PC-9 (cell line): ENCODE results near the gene CA6. TPM values are rescaled to one million over a fixed set of nuclear protein-coding genes. Genes with fewer than 3 reads are reported as not detected.
"Not testable (repeated sequence)": the region's sequence is repeated elsewhere in the genome, so short reads cannot be mapped to it uniquely, and the experiment has no call there.

Experiments used
- BruUV-seq: library from RNA; stranded (reverse); fragments of 400-500 nt; replicated peaks from 2 replicates; lab custom pipeline; 2021; lab: Mats Ljungman, UMichigan
- CTCF ChIA-PET: fragments of 300-600 bp; sonication (Branson Sonifier 250); formaldehyde crosslinking; loops from one replicate; lab custom pipeline; 2022; ENCODE audit warnings: antibody characterized with exemption; lab: Charles Lee
- POLR2A ChIA-PET: fragments of 300-600 bp; sonication (Branson Sonifier 250); formaldehyde crosslinking; loops from one replicate; lab custom pipeline; 2022; ENCODE audit warnings: antibody characterized with exemption; ENCODE audit not compliant: unreplicated experiment; lab: Charles Lee
- DNase-seq, 2 experiments: peaks; one replicate each; pipeline versions ENCODE4 v3.0.0 to v3.0.0-alpha.2; 2015 to 2022; ENCODE audit warnings: mixed read lengths in 1 of 2
- H2AFZ ChIP-seq: fragments of 200-600 bp; sonication (generic); 2 replicates; pipeline ENCODE4 v1.8.1; 2017; ENCODE audit warnings: antibody characterized with exemption
- H3F3A ChIP-seq: fragments of 200-600 bp; sonication (generic); 2 replicates; pipeline ENCODE4 v1.8.1; 2017; ENCODE audit warnings: antibody characterized with exemption, mild to moderate bottlenecking, low read depth; ENCODE audit not compliant: insufficient read depth
- H3K27ac ChIP-seq: fragments of 200-600 bp; sonication (generic); 2 replicates; pipeline ENCODE4 v1.6.1; 2016; ENCODE audit warnings: mixed run types
- H3K27me3 ChIP-seq: fragments of 200-600 bp; sonication (generic); 2 replicates; pipeline ENCODE4 v1.6.1; 2016; ENCODE audit warnings: low read depth, mixed run types; ENCODE audit not compliant: insufficient read depth
- H3K36me3 ChIP-seq: fragments of 200-600 bp; sonication (generic); 2 replicates; pipeline ENCODE4 v1.6.1; 2016; ENCODE audit warnings: low read depth, mixed run types
- H3K4me1 ChIP-seq: fragments of 200-600 bp; sonication (generic); replicated peaks from 2 replicates; pipeline ENCODE4 v1.6.1; 2016; ENCODE audit warnings: mixed run types; ENCODE audit not compliant: insufficient read depth
- H3K4me2 ChIP-seq: fragments of 200-600 bp; sonication (generic); 2 replicates; pipeline ENCODE4 v1.6.1; 2017; ENCODE audit warnings: mixed run types
- H3K4me3 ChIP-seq: fragments of 200-600 bp; sonication (generic); 2 replicates; pipeline ENCODE4 v1.6.1; 2016; ENCODE audit warnings: mixed run types
- H3K79me2 ChIP-seq: fragments of 200-600 bp; sonication (generic); 2 replicates; pipeline ENCODE4 v1.6.1; 2017; ENCODE audit warnings: low read depth, mixed run types
- H3K9me2 ChIP-seq: fragments of 200-600 bp; sonication (generic); 2 replicates; pipeline ENCODE4 v1.8.1; 2017; ENCODE audit warnings: mild to moderate bottlenecking; ENCODE audit not compliant: insufficient read depth
- H3K9me3 ChIP-seq: fragments of 200-600 bp; sonication (generic); 2 replicates; pipeline ENCODE4 v1.8.1; 2016; ENCODE audit warnings: low read depth; ENCODE audit not compliant: insufficient read depth
- H4K20me1 ChIP-seq: fragments of 200-600 bp; sonication (generic); 2 replicates; pipeline ENCODE4 v1.8.1; 2017; ENCODE audit not compliant: insufficient read depth
- EZH2 ChIP-seq: fragments of 200-600 bp; sonication (generic); IDR thresholded peaks from 2 replicates; pipeline ENCODE4 v1.8.0; 2017; ENCODE audit warnings: antibody characterized with exemption, low read depth
- intact Hi-C: fragments of 100-400 bp; cut with micrococcal nuclease; formaldehyde crosslinking; loops from one replicate; pipeline ENCODE4 v1.10.0; 2022; ENCODE audit not compliant: unreplicated experiment
- total RNA-seq: library from RNA; stranded (reverse); gene quantifications from 2 replicates; pipeline ENCODE4 v1.2.3, GENCODE V29; 2021
- TF ChIP-seq, protein P1 (sequence below): fragments of 200-600 bp; sonication (generic); conservative IDR thresholded peaks from 2 replicates; pipeline ENCODE4 v1.6.1; 2017; ENCODE audit warnings: mixed run types, antibody characterized with exemption, mild to moderate bottlenecking, moderate library complexity

The CA6 gene
- total RNA-seq, 1 experiment from 2014 or later, result not detected

DNA sequence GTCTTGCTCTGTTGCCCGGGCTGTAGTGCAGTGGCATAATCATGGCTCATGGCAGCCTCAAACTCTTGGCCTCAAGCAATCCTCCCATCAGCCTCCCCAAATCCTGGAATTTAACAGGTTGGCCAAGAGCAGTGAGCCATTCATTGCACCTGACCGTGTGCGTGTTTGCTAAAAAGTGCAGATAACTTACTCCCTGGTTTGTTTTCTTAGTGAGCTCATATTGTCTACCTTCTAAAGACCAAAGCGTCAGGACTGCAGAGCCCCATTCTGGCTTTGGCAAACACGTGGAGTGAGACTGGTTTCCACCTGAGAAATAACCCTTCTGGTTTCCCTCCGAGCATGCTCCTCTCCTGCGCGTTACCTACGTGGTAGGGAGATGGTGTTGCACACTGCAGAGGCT is 32.2 kb upstream of the CA6 start:
- Histone ChIP-seq H3K79me2 (no peaks in the 10 kb centered on the region), H3K4me3 (no peak overlapping the region), H3K27ac (no peak overlapping the region), H3K27me3 (no peaks in the 10 kb centered on the region), H3F3A (no peaks in the 10 kb centered on the region), H2AFZ (no peak overlapping the region), H3K4me2 (no peak overlapping the region), H3K36me3 (no peaks in the 10 kb centered on the region), H3K4me1 (no peaks in the 10 kb centered on the region), H3K9me3 (no peaks in the 10 kb centered on the region), H3K9me2 (no peaks in the 10 kb centered on the region), H4K20me1 (no peaks in the 10 kb centered on the region)
- intact Hi-C loops, result no loop called here
- no peak for DNase-seq
- ChIA-PET POLR2A (no interaction called here), CTCF (no interaction called here)
- no TSS peak for BruUV-seq
- TF ChIP-seq, protein P1, sequence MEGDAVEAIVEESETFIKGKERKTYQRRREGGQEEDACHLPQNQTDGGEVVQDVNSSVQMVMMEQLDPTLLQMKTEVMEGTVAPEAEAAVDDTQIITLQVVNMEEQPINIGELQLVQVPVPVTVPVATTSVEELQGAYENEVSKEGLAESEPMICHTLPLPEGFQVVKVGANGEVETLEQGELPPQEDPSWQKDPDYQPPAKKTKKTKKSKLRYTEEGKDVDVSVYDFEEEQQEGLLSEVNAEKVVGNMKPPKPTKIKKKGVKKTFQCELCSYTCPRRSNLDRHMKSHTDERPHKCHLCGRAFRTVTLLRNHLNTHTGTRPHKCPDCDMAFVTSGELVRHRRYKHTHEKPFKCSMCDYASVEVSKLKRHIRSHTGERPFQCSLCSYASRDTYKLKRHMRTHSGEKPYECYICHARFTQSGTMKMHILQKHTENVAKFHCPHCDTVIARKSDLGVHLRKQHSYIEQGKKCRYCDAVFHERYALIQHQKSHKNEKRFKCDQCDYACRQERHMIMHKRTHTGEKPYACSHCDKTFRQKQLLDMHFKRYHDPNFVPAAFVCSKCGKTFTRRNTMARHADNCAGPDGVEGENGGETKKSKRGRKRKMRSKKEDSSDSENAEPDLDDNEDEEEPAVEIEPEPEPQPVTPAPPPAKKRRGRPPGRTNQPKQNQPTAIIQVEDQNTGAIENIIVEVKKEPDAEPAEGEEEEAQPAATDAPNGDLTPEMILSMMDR, result no peak
- TF ChIP-seq EZH2, result no peak

DNA sequence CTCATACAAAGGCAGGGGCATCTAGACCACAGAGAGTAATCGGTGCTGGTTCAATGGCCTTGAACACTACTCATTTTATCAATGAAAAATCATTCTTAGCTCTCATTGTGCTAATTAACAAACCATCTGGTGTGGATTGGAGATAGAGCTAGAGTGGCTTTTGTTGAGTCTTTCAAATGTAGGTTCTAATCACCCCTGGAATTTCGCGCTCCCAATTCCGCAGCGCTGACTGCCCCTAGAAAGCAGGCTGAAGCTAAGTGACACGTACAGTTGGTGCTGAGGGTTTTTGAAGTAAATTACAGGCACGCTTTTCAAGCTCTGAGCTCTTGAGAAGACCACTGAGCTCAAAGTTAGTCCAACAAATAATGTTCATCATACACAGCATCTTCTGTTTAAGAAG is 31.2 kb upstream of the CA6 start:
- no peak for TF ChIP-seq EZH2
- TF ChIP-seq, protein P1, result no peak
- intact Hi-C loops, result no loop called here
- H3K9me2 ChIP-seq, result no peaks in the 10 kb centered on the region
- no TSS peak for BruUV-seq
- H3K27me3 ChIP-seq, result no peaks in the 10 kb centered on the region
- no peaks in the 10 kb centered on the region for H3K9me3 ChIP-seq
- no peak overlapping the region for H3K27ac ChIP-seq
- no peak overlapping the region for H3K4me2 ChIP-seq
- no peaks in the 10 kb centered on the region for H4K20me1 ChIP-seq
- ChIA-PET CTCF (interaction anchor here (0.6 to 1.5 kb wide), 3 partner anchors 26 to 375 kb away, joined by 4 to 9 read pairs (median 6); no protein-coding TSS in a partner anchor), POLR2A (no interaction called here)
- H3K79me2 ChIP-seq, result no peaks in the 10 kb centered on the region
- H3K36me3 ChIP-seq, result no peaks in the 10 kb centered on the region
- no peaks in the 10 kb centered on the region for H3F3A ChIP-seq
- no peak for DNase-seq
- no peak overlapping the region for H3K4me3 ChIP-seq
- no peak overlapping the region for H2AFZ ChIP-seq
- H3K4me1 ChIP-seq, result no peaks in the 10 kb centered on the region

DNA sequence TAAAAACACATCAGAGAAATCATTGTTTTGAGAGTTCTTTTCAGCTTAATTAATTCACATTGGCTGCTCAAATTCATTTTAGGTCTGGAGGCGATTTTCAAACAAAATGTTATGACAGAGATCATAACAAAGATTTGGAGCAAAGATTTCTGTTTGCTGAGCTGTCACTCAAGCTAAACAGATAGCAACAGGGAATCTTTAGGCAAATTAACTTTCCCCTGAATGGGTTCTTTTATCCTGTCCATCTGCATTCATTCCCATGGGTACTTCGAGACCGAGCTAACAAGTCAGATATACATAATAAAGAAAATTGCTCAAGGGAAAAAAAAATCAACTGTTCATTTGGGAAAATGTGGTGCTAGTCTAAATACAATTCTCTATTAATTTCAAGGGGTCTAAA is 30.2 kb upstream of the CA6 start:
- no peak overlapping the region for H3K27ac ChIP-seq
- TF ChIP-seq, protein P1, result no peak
- no peak for TF ChIP-seq EZH2
- H3K4me1 ChIP-seq, result no peaks in the 10 kb centered on the region
- ChIA-PET POLR2A (no interaction called here), CTCF (interaction anchor here (0.8 kb wide), 1 partner anchor 374 kb away, joined by 9 read pairs; no protein-coding TSS in a partner anchor)
- no peaks in the 10 kb centered on the region for H3K9me2 ChIP-seq
- H3K36me3 ChIP-seq, result no peaks in the 10 kb centered on the region
- H3F3A ChIP-seq, result no peaks in the 10 kb centered on the region
- intact Hi-C loops, result loop anchor here (5.0 kb wide), 4 partner anchors 72 to 577 kb away; no protein-coding TSS in a partner anchor
- DNase-seq, result no peak
- no peaks in the 10 kb centered on the region for H3K79me2 ChIP-seq
- no TSS peak for BruUV-seq
- no peak overlapping the region for H2AFZ ChIP-seq
- H4K20me1 ChIP-seq, result no peaks in the 10 kb centered on the region
- H3K4me2 ChIP-seq, result no peak overlapping the region
- no peaks in the 10 kb centered on the region for H3K27me3 ChIP-seq
- no peak overlapping the region for H3K4me3 ChIP-seq
- no peaks in the 10 kb centered on the region for H3K9me3 ChIP-seq

DNA sequence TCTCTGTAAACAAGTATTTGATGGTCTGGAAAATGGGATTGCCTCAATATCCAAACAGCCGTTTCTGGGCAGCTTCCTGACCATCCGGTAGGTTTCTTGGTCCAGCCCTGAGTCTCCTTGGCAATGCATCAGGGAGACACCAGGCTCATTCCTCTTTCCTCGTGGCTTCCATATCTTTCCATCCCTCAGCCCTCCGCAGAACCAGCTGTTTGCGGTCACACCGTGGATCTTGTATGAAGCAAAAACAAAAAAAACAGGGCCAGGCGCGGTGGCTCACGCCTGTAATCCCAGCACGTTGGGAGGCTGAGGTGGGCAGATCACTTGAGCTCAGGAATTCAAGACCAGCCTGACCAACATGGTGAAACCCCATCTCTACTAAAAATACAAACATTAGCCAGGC is 28.1 kb upstream of the CA6 start:
- H3K4me2 ChIP-seq, H3K4me3 ChIP-seq, DNase-seq, H3K36me3 ChIP-seq, H2AFZ ChIP-seq, POLR2A ChIA-PET, H3K27ac ChIP-seq, H3K27me3 ChIP-seq, H4K20me1 ChIP-seq, H3K79me2 ChIP-seq, H3K9me3 ChIP-seq, H3K9me2 ChIP-seq, H3F3A ChIP-seq, H3K4me1 ChIP-seq, BruUV-seq: not testable (repeated sequence)
- CTCF ChIA-PET, result interaction anchor here (0.7 to 1.2 kb wide), 2 partner anchors 68 to 87 kb away, joined by 3 to 7 read pairs; no protein-coding TSS in a partner anchor
- intact Hi-C loops, result loop anchor here (5.0 kb wide), 4 partner anchors 70 to 575 kb away; no protein-coding TSS in a partner anchor
